GM19238 (cell line): ENCODE results near the gene NOP56.
"Not testable (repeated sequence)": the region's sequence is repeated elsewhere in the genome, so short reads cannot be mapped to it uniquely, and the experiment has no call there.

Source experiments
- DNase-seq: peaks from one replicate; pipeline ENCODE4 v3.0.0; 2011; ENCODE audit warnings: low spot score; ENCODE audit not compliant: insufficient read length

The NOP56 gene

GRCh38 chr20:2682040-2682439 is 29.6 kb downstream of the NOP56 start:
- DNase-seq = not testable (repeated sequence)

- DNase-seq = not testable (repeated sequence)
Measured at GRCh38 chr20:2684817-2685216, 32.4 kb downstream of the NOP56 start.

GRCh38 chr20:2687514-2687913 is 35.1 kb downstream of the NOP56 start:
- DNase-seq = no peak

GRCh38 chr20:2688041-2688591 is 35.7 kb downstream of the NOP56 start:
- peak; percentile 48 for DNase-seq

GRCh38 chr20:2690213-2690612 is 37.8 kb downstream of the NOP56 start:
- no peak for DNase-seq

- no peak for DNase-seq
Measured at GRCh38 chr20:2690718-2691117, 38.3 kb downstream of the NOP56 start.

- DNase-seq = no peak
Measured at GRCh38 chr20:2691127-2691526, 38.7 kb downstream of the NOP56 start.

- no peak for DNase-seq
Measured at GRCh38 chr20:2691663-2692035, 39.2 kb downstream of the NOP56 start.

GRCh38 chr20:2692036-2692885 is 39.8 kb downstream of the NOP56 start, which contains the start of gene EBF4:
TSS of gene EBF4 (plus strand) at chr20:2692780. CDS start at chr20:2693646, 866 bp downstream.
- DNase-seq = no peak

- DNase-seq = no peak
Measured at GRCh38 chr20:2692886-2693285, 40.5 kb downstream of the NOP56 start.

GRCh38 chr20:2693286-2694007 is 41.0 kb downstream of the NOP56 start:
- peak; percentile 42 for DNase-seq

- no peak for DNase-seq
Measured at GRCh38 chr20:2694008-2694471, 41.6 kb downstream of the NOP56 start.

GRCh38 chr20:2694519-2694918 is 42.1 kb downstream of the NOP56 start:
- no peak for DNase-seq

- no peak for DNase-seq
Measured at GRCh38 chr20:2695206-2695983, 43.0 kb downstream of the NOP56 start.

GRCh38 chr20:2695984-2696525 is 43.6 kb downstream of the NOP56 start:
- DNase-seq = not testable (repeated sequence)

- DNase-seq = no peak
Measured at GRCh38 chr20:2696646-2697045, 44.2 kb downstream of the NOP56 start.

- DNase-seq = no peak
Measured at GRCh38 chr20:2697768-2698167, 45.3 kb downstream of the NOP56 start.

- no peak for DNase-seq
Measured at GRCh38 chr20:2698186-2698817, 45.9 kb downstream of the NOP56 start.

GRCh38 chr20:2698912-2699311 is 46.5 kb downstream of the NOP56 start:
- no peak for DNase-seq

GRCh38 chr20:2699775-2700413 is 47.5 kb downstream of the NOP56 start:
- DNase-seq = no peak
